Measurements from ENCODE around the gene ABHD11.

GRCh38 chr7:73737491-73738219 lies 947 bp downstream of the ABHD11 start:
- no peak for TF ChIP-seq CTCF (IDR thresholded peaks at IDR 0.05)
- no peak for TF ChIP-seq POLR2A (IDR thresholded peaks at IDR 0.05)

All from uterus (tissue), 2 donors.